ENCODE data around the gene TEAD3. TPM values are rescaled to one million over a fixed set of nuclear protein-coding genes. Genes with fewer than 3 reads are reported as not detected.
"Not testable (repeated sequence)": the region's sequence is repeated elsewhere in the genome, so short reads cannot be mapped to it uniquely, and the experiment has no call there.

TEAD3 gene
- total RNA-seq, result not detected

DNA sequence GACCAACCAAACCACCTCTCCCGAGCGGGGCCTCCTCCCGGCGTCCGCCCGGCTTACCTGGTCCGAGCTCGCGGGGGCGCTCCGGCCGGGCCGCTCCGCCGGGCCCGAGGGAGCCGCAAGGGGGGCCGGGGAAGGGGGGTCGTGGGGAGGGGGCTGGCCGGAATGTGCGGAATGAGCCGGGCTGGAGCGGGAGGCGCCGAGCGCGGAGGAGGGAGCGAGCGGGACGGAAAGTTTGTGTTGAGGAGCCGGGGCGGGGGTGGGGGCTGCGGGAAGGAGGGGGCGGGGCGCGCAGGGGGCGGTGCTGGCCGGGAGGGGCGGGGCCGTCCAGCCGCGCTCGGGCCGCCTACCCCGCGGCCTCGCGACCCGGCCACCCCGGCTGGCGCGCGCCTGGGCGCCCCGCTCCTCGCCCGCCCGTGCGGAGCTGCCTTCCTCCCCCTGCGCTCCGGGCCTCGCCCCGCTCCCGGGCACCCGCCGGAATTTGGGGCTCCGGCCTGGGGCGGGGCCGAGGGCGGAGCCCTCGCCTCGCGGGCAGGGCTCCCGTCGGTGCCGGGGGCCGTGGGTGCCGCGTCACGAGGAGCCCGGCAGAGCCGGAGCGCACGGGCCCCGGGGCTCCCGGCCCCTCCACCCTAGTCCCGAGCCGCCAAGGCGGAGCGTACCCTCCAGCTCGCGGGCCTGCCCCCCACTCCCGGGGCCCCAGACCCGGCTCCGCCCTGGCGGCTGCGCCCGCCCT is at the start of gene TEAD3:
Gene TEAD3, minus strand, starts transcription at position 239 of the 730 bp plus-strand sequence.
- peak within 1 kb of the TSS; percentile 44 for H3K4me3 ChIP-seq (ENCODE audit: low read length)
- no peaks in the 10 kb centered on the region for H3K9me3 ChIP-seq (ENCODE audit: low read depth, low read length)
- peaks cover 31% of the 10 kb centered on the region for H3K27me3 ChIP-seq (ENCODE audit: insufficient read depth, low read length)
- peaks cover 19% of the 10 kb centered on the region for H3K4me1 ChIP-seq (ENCODE audit: insufficient read depth, low read length)

DNA sequence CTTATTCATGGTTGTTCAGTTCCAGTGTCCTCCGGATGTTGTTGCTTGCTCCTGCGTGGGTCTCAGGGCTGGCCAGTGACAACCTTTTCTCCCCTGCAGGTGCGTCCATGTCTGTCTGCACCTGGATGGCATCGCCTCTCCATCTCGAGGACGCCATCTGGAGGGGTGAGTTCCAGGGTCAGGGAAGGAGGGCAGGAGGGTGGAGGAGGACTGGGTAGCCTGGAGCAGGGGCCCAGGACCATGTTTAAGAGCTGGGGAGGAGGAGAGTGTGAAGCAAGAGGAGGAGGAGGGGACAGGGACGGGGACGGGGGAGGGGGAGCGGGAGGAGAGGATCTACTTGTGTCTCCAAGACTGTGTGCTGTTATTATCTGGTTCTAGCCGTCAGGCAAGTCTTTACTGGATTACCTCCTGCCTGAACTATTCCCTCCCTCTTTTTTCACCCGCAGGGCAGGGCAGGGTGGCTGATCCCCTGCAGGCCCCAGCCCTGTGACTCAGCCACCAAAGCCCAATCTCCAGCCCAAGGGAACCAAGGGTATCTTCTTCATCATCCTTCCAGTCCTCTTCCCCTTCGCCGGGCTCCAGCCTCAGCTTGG is 48.0 kb upstream of the TEAD3 start:
- Histone ChIP-seq H3K9me3 (ENCODE audit: low read depth, low read length) (peaks cover 1% of the 10 kb centered on the region), H3K4me3 (ENCODE audit: low read length) (no peak overlapping the region), H3K27me3 (ENCODE audit: insufficient read depth, low read length) (no peaks in the 10 kb centered on the region), H3K4me1 (ENCODE audit: insufficient read depth, low read length) (no peaks in the 10 kb centered on the region)

DNA sequence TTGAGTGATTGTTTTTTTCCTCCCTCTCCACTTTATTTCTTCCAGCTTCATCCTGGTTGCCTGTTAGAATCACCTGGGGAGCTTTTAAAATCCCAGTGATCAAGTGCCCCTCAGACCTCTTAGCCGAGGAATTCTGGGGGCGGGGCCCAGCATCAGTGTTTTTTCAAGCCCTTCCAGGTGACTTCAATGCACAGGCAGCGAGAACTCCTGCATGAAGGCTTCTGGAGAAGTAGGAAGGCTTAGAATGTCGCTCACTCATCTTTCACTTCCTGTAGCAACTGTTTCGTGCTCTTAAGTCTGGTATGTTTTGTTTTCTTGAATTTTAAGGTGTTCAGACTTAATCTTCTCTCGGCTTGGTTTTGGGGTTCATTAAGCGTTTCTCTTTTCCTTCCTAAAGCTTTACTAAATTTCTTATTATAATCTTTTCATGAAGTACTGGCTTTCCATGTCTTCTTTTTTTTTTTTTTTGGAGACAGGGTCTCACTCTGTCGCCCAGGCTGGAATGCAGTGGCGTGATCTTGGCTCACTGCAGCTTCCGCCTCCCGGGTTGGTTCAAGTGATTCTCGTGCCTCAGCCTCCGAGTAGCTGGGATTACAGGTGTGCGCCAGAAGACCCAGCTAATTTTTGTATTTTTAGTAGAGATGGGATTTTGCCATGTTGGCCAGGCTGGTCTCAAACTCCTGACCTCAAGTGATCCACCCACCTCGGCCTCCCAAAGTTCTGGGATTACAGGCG is 46.7 kb upstream of the TEAD3 start:
- no peaks in the 10 kb centered on the region for H3K27me3 ChIP-seq (ENCODE audit: insufficient read depth, low read length)
- H3K4me1 ChIP-seq (ENCODE audit: insufficient read depth, low read length), result no peaks in the 10 kb centered on the region
- no peaks in the 10 kb centered on the region for H3K9me3 ChIP-seq (ENCODE audit: low read depth, low read length)
- no peak overlapping the region for H3K4me3 ChIP-seq (ENCODE audit: low read length)

DNA sequence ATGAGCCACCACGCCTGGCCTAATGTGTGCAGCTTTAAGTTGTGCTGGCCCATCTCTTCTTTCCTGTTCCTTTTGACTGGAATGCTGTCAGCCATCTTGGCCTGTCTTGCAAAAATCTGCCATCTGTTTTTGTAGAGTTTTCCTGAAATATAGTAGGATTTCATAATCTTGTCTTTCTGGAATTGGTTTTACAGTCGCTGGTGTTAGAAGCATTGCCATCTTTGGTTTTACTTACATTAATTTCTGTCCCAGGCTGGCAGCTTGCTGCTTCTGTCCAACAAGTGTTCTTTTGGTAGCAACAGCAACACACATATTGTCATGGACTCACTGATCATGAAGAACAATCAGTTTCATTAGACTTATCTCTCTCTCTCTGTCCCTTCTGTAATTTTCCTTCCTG is 45.0 kb upstream of the TEAD3 start:
- Histone ChIP-seq H3K4me3 (ENCODE audit: low read length) (no peak overlapping the region), H3K4me1 (ENCODE audit: insufficient read depth, low read length) (no peaks in the 10 kb centered on the region), H3K9me3 (ENCODE audit: low read depth, low read length) (no peaks in the 10 kb centered on the region), H3K27me3 (ENCODE audit: insufficient read depth, low read length) (no peaks in the 10 kb centered on the region)

DNA sequence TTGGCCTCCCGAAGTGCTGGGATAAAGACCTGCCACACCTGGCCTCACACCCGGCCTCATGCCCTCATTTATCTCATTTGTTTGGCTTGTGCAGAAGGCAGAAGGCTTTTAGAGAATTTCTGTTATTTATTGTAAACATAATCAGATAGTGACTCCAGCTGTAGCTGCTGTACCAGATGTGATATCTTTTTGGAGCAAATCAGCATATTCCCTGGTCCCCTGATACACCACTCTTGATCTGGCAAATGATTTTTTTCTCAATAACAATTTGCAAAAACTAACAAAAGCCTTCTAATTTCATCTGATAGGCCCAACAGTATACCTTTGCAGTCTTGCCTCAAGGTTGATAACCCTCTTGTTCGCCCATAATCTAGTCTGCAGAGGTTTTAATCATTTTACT is 42.3 kb upstream of the TEAD3 start:
- no peaks in the 10 kb centered on the region for H3K4me1 ChIP-seq (ENCODE audit: insufficient read depth, low read length)
- H3K9me3 ChIP-seq (ENCODE audit: low read depth, low read length), result no peaks in the 10 kb centered on the region
- H3K4me3 ChIP-seq (ENCODE audit: low read length), result no peak overlapping the region
- H3K27me3 ChIP-seq (ENCODE audit: insufficient read depth, low read length), result no peaks in the 10 kb centered on the region

DNA sequence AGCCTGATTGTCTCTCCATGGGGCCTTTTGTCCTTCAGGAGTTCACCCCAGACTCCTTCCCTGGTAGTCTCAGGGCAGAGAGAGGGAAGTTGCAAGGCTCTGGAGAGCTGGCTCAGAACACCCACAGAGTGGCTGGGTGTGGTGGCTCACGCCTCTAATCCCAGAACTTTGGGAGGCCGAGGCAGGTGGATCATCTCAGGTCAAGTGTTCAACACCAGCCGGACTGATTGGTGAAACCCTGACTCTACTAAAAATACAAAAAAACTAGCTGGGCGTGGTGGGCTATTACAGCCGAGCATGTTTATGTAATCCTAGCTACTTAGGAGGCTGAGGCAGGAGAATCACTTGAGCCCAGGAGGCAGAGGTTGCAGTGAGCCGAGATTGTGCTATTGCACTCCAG is 39.0 kb upstream of the TEAD3 start:
- not testable (repeated sequence) for H3K4me3 ChIP-seq (ENCODE audit: low read length); H3K27me3 ChIP-seq (ENCODE audit: insufficient read depth, low read length); H3K4me1 ChIP-seq (ENCODE audit: insufficient read depth, low read length); H3K9me3 ChIP-seq (ENCODE audit: low read depth, low read length)

DNA sequence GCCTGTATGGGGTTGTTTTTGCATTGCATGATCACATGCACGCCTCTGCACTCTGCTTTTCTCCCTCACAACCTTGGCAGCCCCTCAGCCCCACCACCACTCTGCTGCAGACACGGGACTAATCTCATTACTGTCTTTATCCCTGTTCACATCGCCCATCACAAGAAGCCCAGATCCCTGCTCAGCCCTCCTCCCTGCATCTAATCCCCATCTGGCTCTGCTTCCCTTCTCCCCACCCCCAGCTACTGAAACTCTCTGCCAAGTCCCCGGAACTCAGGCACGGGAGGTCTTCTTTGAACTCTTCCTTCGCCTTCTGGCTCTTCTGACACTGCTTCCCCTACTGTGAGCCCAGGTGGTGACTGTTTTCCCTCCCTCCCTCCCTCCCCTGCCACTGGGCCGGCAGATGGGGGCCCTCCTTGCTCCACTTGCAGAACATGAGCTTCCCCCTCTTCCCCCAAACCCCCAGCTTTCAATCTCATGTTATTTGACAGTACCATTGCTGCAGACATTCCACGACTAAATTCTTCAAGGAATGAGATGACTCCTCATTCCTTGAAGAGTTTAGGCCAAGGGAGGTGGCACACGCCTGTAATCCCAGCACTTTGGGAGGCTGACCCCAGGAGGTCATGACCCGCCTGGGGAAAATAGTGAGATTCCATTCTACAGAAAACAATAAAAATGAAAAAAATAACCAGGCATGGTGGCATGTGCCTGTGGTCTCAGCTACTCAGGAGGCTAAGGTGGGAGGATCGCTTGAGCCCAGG is 37.7 kb upstream of the TEAD3 start:
- Histone ChIP-seq H3K9me3 (ENCODE audit: low read depth, low read length) (no peaks in the 10 kb centered on the region), H3K4me1 (ENCODE audit: insufficient read depth, low read length) (no peaks in the 10 kb centered on the region), H3K27me3 (ENCODE audit: insufficient read depth, low read length) (no peaks in the 10 kb centered on the region), H3K4me3 (ENCODE audit: low read length) (no peak overlapping the region)

DNA sequence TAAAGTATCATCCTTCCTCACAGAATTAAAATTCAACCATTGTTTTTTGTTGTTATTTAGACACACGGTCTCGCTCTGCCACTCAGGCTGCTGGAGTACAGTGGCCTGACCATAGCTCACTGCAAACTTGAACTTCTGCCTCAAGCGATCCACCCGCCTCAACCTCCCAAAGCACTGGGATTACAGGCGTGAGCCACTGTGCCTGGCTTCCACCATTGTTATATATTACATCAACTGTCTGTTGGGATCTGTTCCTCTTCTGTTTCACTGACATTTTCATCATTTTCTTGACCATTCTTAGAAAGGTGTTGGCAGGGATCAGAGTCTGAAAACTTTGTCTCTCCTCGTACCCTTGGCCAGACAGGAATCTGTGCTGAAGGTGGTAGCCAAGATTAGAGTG is 37.1 kb upstream of the TEAD3 start:
- H3K4me3 ChIP-seq (ENCODE audit: low read length), result no peak overlapping the region
- H3K4me1 ChIP-seq (ENCODE audit: insufficient read depth, low read length), result no peaks in the 10 kb centered on the region
- no peaks in the 10 kb centered on the region for H3K9me3 ChIP-seq (ENCODE audit: low read depth, low read length)
- no peaks in the 10 kb centered on the region for H3K27me3 ChIP-seq (ENCODE audit: insufficient read depth, low read length)

DNA sequence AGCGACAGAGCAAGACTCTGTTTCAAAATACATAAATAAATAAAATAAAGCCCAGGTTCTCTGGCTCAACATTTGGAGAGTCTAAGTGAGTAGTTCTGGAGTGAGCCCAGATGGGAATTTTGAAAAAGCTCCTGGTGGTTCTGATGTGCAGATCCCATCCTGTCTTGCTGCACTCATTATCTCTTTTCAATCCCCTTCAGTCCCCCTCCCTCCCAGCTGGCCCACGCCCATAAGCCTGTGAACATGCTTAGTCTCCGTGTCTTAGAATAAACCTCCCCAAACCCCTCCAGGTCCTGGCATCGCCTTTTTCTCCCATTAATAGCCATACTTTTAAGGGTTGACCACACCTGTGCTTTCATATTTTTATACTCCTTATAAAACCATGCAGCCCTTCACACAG is 35.2 kb upstream of the TEAD3 start:
- H3K9me3 ChIP-seq (ENCODE audit: low read depth, low read length), result no peaks in the 10 kb centered on the region
- no peaks in the 10 kb centered on the region for H3K4me1 ChIP-seq (ENCODE audit: insufficient read depth, low read length)
- H3K27me3 ChIP-seq (ENCODE audit: insufficient read depth, low read length), result no peaks in the 10 kb centered on the region
- H3K4me3 ChIP-seq (ENCODE audit: low read length), result no peak overlapping the region

DNA sequence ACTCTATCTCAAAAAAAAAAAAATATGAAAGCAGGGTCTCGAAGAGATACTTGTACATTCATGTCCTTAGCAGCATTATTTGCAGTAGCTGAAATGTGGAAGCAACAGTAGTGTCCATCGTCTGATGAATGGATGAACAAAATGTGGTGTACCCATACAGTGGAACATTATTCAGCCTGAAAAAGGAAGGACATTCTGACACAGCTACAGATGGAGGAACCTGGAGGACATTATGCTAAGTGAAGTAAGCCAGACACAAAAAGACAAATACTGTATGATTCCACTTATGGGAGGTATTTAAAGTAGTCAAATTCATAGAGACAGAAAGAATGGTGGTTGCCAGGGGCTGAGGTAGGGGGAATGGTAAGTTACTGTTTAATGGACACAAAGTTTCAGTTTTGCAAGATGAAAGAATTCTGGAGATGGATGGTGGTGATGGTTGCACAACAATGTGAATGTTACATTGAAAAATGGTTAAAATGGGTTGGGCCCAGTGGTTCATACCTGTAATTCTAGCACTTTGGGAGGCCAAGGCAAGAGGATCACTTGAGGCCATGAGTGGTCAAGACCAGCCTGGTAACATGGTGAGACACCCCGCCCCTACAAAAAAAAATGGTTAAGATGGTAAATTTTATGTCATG is 27.6 kb upstream of the TEAD3 start:
- no peaks in the 10 kb centered on the region for H3K27me3 ChIP-seq (ENCODE audit: insufficient read depth, low read length)
- peaks cover 22% of the 10 kb centered on the region for H3K4me1 ChIP-seq (ENCODE audit: insufficient read depth, low read length)
- no peak overlapping the region for H3K4me3 ChIP-seq (ENCODE audit: low read length)
- H3K9me3 ChIP-seq (ENCODE audit: low read depth, low read length), result no peaks in the 10 kb centered on the region

DNA sequence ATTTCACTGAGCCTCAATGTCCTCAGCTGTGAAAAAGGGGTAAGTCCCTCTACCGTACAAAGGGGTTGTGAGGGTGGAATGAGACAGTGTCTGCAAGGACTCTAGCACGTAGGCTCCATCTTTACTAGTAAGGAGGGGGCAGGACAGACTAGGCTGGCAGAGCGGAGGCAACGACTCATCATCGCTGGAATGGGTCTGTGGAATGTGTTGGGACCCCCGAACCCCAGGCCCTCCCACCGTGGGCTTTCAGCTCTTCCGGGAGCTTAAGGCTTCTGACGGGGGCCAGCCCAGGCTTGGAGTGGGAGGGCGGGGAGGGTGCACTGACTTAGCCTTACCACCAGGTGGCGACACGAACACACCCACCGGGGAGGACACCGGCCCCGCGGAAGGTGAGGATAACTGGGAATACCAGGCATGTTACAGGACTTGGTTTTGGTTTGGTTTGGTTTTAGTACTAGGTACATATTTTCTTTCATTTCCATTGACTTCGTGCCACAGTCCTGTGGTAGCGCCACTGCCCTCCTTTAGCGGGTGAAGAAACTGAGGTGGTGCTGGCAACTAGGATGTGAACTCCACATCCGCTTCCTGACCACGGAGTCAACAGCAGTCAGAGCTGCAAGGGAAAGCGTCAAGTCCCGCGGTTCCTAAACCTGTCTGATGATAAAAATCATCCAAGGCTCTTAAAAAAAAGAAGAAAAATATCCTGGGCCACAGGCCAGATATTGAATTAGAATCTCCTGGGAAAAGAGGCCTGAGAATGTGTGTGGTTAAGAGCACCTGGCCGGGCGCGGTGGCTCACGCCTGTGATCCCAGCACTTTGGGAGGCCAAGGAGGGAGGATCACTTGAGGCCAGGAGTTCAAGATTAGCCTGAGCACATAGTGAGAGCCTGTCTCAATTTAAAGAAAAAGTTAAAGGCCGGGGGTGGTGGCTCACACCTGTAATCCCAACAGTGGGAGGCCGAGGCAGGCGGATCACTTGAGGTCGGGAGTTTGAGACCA is 26.1 kb upstream of the TEAD3 start:
- Histone ChIP-seq H3K4me3 (ENCODE audit: low read length) (no peak overlapping the region), H3K4me1 (ENCODE audit: insufficient read depth, low read length) (peaks cover 22% of the 10 kb centered on the region), H3K27me3 (ENCODE audit: insufficient read depth, low read length) (no peaks in the 10 kb centered on the region), H3K9me3 (ENCODE audit: low read depth, low read length) (no peaks in the 10 kb centered on the region)

DNA sequence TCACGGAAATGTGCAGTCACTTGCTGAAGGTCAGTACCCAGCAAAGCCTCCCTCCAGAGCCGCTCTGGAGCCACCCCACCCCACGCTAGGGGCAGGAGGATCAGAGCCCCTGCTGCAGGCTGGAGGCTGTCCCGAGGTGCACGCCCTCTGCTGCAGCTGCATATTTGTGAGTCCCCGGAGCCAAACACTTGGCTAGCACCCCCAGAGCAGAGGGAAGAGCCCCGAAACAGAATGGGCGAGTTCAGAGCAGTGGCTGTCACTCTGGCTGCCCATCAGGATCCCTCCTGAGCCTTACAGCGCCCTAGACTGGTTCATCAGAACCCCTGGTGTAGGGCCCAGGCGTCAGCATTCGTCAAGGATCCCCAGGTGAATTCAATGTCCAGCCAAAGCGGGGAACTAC is 25.3 kb upstream of the TEAD3 start:
- Histone ChIP-seq H3K9me3 (ENCODE audit: low read depth, low read length) (no peaks in the 10 kb centered on the region), H3K4me1 (ENCODE audit: insufficient read depth, low read length) (peaks cover 22% of the 10 kb centered on the region), H3K4me3 (ENCODE audit: low read length) (no peak overlapping the region), H3K27me3 (ENCODE audit: insufficient read depth, low read length) (no peaks in the 10 kb centered on the region)

DNA sequence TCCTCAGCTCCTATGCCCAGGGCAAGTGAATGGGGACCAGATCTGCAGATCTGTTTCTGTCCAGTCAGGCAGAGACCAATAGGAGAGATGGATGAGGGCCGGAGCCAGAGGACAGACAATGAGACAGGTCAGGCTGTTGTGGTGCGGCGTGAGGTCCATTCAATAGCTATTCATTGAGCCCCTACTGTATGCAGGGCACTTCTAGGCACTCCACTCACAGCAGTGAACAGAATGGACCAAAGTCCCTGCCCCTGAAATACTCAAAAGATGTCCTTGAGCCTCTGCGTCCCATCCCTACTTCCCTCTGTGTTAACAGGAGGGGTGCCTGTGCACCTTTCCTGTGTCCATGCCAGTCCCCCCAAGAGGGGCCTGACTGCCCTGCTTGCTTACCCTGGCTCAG is 24.4 kb upstream of the TEAD3 start:
- Histone ChIP-seq H3K27me3 (ENCODE audit: insufficient read depth, low read length) (no peaks in the 10 kb centered on the region), H3K4me1 (ENCODE audit: insufficient read depth, low read length) (peaks cover 22% of the 10 kb centered on the region), H3K9me3 (ENCODE audit: low read depth, low read length) (no peaks in the 10 kb centered on the region), H3K4me3 (ENCODE audit: low read length) (no peak overlapping the region)
